Measurements from ENCODE around the gene MCF2L.

Gene MCF2L

DNA sequence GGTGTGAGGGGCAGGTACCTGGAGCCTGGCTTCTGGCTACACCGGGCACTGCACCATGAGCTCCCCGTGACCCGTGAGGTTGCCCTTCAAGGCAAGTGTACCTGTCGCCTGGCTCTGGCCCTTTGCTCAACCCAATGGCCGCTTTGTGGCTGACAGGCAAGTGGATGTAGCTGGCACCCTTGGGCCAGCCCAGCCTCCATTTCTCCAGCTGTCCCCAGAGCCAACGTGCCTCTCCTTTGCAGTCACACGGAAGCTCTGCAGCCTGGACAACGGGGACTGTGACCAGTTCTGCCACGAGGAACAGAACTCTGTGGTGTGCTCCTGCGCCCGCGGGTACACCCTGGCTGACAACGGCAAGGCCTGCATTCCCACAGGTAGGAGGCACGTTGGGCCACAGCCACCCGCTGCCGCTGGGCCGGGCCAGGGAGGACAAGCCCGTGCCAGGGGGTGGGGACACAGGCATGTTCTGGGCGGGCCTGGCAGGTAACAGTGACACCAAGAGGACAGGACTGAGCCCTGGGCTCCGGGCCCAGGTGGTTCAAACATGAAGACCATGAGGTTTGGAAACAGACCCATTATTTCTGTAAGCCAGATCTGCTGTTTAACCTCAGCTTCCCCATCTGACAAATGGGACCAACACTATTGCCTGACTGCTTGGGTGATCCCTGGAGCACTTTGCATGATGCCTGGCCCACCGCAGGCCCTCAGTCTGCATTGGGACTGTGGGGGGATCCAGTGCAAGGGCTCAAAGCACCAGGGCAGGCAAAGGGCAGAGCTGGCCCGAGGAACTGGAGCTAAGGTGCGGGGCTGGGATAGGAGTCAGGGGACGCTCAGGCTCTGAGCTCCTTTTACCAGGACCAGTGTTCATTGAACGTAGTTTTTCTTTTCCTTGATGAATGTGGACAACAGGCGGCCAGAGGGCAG lies 171.9 kb downstream of the MCF2L start (continued):
- TF ChIP-seq, protein P1, sequence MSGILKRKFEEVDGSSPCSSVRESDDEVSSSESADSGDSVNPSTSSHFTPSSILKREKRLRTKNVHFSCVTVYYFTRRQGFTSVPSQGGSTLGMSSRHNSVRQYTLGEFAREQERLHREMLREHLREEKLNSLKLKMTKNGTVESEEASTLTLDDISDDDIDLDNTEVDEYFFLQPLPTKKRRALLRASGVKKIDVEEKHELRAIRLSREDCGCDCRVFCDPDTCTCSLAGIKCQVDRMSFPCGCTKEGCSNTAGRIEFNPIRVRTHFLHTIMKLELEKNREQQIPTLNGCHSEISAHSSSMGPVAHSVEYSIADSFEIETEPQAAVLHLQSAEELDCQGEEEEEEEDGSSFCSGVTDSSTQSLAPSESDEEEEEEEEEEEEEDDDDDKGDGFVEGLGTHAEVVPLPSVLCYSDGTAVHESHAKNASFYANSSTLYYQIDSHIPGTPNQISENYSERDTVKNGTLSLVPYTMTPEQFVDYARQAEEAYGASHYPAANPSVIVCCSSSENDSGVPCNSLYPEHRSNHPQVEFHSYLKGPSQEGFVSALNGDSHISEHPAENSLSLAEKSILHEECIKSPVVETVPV (CRISPR knock-in tag; IDR thresholded peaks at IDR 0.05) = no peak
- TF ChIP-seq, protein P2, sequence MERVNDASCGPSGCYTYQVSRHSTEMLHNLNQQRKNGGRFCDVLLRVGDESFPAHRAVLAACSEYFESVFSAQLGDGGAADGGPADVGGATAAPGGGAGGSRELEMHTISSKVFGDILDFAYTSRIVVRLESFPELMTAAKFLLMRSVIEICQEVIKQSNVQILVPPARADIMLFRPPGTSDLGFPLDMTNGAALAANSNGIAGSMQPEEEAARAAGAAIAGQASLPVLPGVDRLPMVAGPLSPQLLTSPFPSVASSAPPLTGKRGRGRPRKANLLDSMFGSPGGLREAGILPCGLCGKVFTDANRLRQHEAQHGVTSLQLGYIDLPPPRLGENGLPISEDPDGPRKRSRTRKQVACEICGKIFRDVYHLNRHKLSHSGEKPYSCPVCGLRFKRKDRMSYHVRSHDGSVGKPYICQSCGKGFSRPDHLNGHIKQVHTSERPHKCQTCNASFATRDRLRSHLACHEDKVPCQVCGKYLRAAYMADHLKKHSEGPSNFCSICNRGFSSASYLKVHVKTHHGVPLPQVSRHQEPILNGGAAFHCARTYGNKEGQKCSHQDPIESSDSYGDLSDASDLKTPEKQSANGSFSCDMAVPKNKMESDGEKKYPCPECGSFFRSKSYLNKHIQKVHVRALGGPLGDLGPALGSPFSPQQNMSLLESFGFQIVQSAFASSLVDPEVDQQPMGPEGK (CRISPR knock-in tag; IDR thresholded peaks at IDR 0.05; ENCODE audit: borderline replicate concordance) = no peak
- TF ChIP-seq ISL1 (CRISPR knock-in tag; IDR thresholded peaks at IDR 0.05) (no peak), ZFP30 (CRISPR knock-in tag; IDR thresholded peaks at IDR 0.05) (no peak), ESRRG (CRISPR knock-in tag; IDR thresholded peaks at IDR 0.05) (no peak), ZNF8 (CRISPR knock-in tag; IDR thresholded peaks at IDR 0.05) (no peak), ZFP3 (CRISPR knock-in tag; IDR thresholded peaks at IDR 0.05) (no peak), ZNF565 (CRISPR knock-in tag; conservative IDR thresholded peaks at IDR 0.05; ENCODE audit: low read depth) (no peak), RARB (CRISPR knock-in tag; IDR thresholded peaks at IDR 0.05) (no peak)
- TF ChIP-seq, protein P3, sequence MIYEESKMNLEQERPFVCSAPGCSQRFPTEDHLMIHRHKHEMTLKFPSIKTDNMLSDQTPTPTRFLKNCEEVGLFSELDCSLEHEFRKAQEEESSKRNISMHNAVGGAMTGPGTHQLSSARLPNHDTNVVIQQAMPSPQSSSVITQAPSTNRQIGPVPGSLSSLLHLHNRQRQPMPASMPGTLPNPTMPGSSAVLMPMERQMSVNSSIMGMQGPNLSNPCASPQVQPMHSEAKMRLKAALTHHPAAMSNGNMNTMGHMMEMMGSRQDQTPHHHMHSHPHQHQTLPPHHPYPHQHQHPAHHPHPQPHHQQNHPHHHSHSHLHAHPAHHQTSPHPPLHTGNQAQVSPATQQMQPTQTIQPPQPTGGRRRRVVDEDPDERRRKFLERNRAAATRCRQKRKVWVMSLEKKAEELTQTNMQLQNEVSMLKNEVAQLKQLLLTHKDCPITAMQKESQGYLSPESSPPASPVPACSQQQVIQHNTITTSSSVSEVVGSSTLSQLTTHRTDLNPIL (CRISPR knock-in tag; IDR thresholded peaks at IDR 0.05; ENCODE audit: low read depth) = no peak

DNA sequence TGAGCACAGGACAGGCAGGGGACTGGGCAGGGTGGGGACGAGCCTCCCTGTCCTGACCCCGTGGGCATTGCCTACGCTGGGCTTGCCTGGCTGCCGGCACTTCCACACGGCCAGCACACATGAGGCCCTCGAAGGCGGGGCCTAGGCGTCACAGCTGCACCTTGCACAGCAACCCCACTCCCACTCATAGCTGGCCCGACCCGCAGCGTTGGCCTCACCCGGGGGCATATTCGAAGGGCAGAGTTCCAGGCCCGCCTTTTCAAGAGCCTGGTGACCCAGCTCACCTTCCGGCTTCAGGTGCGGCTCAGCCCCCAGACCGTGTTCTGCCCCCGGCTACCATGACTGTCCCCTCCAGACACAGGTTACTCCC lies 172.6 kb downstream of the MCF2L start:
- no peak for ATAC-seq
- TF ChIP-seq, protein P1 (CRISPR knock-in tag; IDR thresholded peaks at IDR 0.05) = no peak
- TF ChIP-seq, protein P4, sequence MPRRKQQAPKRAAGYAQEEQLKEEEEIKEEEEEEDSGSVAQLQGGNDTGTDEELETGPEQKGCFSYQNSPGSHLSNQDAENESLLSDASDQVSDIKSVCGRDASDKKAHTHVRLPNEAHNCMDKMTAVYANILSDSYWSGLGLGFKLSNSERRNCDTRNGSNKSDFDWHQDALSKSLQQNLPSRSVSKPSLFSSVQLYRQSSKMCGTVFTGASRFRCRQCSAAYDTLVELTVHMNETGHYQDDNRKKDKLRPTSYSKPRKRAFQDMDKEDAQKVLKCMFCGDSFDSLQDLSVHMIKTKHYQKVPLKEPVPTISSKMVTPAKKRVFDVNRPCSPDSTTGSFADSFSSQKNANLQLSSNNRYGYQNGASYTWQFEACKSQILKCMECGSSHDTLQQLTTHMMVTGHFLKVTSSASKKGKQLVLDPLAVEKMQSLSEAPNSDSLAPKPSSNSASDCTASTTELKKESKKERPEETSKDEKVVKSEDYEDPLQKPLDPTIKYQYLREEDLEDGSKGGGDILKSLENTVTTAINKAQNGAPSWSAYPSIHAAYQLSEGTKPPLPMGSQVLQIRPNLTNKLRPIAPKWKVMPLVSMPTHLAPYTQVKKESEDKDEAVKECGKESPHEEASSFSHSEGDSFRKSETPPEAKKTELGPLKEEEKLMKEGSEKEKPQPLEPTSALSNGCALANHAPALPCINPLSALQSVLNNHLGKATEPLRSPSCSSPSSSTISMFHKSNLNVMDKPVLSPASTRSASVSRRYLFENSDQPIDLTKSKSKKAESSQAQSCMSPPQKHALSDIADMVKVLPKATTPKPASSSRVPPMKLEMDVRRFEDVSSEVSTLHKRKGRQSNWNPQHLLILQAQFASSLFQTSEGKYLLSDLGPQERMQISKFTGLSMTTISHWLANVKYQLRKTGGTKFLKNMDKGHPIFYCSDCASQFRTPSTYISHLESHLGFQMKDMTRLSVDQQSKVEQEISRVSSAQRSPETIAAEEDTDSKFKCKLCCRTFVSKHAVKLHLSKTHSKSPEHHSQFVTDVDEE (CRISPR knock-in tag; IDR thresholded peaks at IDR 0.05) = no peak
- TF ChIP-seq SNAI2 (CRISPR knock-in tag; IDR thresholded peaks at IDR 0.05) (no peak), OSR1 (CRISPR knock-in tag; IDR thresholded peaks at IDR 0.05) (no peak), PPARA (CRISPR knock-in tag; IDR thresholded peaks at IDR 0.05; ENCODE audit: borderline replicate concordance) (no peak), ISL1 (CRISPR knock-in tag; IDR thresholded peaks at IDR 0.05) (no peak), ZC3H10 (CRISPR knock-in tag; IDR thresholded peaks at IDR 0.05) (no peak), ESRRG (CRISPR knock-in tag; IDR thresholded peaks at IDR 0.05) (no peak)

DNA sequence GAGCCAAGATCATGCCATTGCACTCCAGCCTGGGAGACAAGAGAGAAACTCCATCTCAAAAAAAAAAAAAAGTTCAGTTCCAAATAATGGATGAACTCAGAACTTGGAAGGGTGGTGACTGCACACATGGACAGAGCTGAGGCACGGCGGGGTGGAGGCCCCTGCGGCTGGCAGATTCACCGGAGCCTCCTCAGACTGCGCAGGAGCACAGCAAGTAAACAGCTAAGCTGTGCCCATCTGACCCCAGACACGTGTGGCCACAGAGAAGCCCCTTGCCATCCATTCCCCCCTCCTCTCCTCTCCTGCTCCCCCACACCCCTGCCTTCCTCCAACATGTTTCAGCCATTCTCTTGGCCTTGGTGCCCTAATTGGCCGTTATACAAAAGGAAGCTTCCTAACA lies 173.9 kb downstream of the MCF2L start:
- no peak for ATAC-seq
- TF ChIP-seq, protein P5, sequence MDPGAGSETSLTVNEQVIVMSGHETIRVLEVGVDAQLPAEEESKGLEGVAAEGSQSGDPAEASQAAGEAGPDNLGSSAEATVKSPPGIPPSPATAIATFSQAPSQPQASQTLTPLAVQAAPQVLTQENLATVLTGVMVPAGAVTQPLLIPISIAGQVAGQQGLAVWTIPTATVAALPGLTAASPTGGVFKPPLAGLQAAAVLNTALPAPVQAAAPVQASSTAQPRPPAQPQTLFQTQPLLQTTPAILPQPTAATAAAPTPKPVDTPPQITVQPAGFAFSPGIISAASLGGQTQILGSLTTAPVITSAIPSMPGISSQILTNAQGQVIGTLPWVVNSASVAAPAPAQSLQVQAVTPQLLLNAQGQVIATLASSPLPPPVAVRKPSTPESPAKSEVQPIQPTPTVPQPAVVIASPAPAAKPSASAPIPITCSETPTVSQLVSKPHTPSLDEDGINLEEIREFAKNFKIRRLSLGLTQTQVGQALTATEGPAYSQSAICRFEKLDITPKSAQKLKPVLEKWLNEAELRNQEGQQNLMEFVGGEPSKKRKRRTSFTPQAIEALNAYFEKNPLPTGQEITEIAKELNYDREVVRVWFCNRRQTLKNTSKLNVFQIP (CRISPR knock-in tag; IDR thresholded peaks at IDR 0.05; ENCODE audit: borderline replicate concordance, low read depth) = no peak
- TF ChIP-seq, protein P2 (CRISPR knock-in tag; IDR thresholded peaks at IDR 0.05; ENCODE audit: borderline replicate concordance) = no peak
- no peak for TF ChIP-seq ZFP3 (CRISPR knock-in tag; IDR thresholded peaks at IDR 0.05)
- TF ChIP-seq PPARA (CRISPR knock-in tag; IDR thresholded peaks at IDR 0.05; ENCODE audit: borderline replicate concordance) = no peak
- TF ChIP-seq TCF4 (CRISPR knock-in tag; IDR thresholded peaks at IDR 0.05; ENCODE audit: borderline replicate concordance) = no peak
- no peak for TF ChIP-seq ZNF565 (CRISPR knock-in tag; conservative IDR thresholded peaks at IDR 0.05; ENCODE audit: low read depth)
- no peak for TF ChIP-seq ZFP30 (CRISPR knock-in tag; IDR thresholded peaks at IDR 0.05)
- TF ChIP-seq TOX (CRISPR knock-in tag; IDR thresholded peaks at IDR 0.05; ENCODE audit: borderline replicate concordance) = no peak
- no peak for TF ChIP-seq SNAI2 (CRISPR knock-in tag; IDR thresholded peaks at IDR 0.05)
- no peak for TF ChIP-seq ZNF70 (CRISPR knock-in tag; IDR thresholded peaks at IDR 0.05)
